IPS-18a (cell line): Measurements from ENCODE around the gene LGALS4.
"Not testable (repeated sequence)": the region's sequence is repeated elsewhere in the genome, so short reads cannot be mapped to it uniquely, and the experiment has no call there.

Experiments used
- H3K27ac ChIP-seq: one replicate; pipeline ENCODE4 v1.5.1; 2013; ENCODE audit warnings: low read length
- H3K27me3 ChIP-seq: one replicate; pipeline ENCODE4 v1.6.1; 2013; ENCODE audit warnings: mild to moderate bottlenecking, low read length; ENCODE audit not compliant: control insufficient read depth, insufficient read depth
- H3K36me3 ChIP-seq: one replicate; pipeline ENCODE4 v1.6.1; 2013; ENCODE audit warnings: low read depth, low read length; ENCODE audit not compliant: control insufficient read depth
- H3K4me1 ChIP-seq: one replicate; pipeline ENCODE4 v1.6.1; 2013; ENCODE audit warnings: low read depth, low read length; ENCODE audit not compliant: control insufficient read depth
- H3K4me3 ChIP-seq: one replicate; pipeline ENCODE4 v1.5.1; 2013; ENCODE audit warnings: low read length
- H3K9ac ChIP-seq: one replicate; pipeline ENCODE4 v1.6.1; 2013; ENCODE audit warnings: mild to moderate bottlenecking, low read length, moderate library complexity
- H3K9me3 ChIP-seq: one replicate; pipeline ENCODE4 v1.6.1; 2013; ENCODE audit warnings: low read depth, low read length; ENCODE audit not compliant: control insufficient read depth

LGALS4 gene

GRCh38 chr19:38799104-38799503 is 13.6 kb downstream of the LGALS4 start:
- H3K36me3 ChIP-seq: no peaks in the 10 kb centered on the region
- no peaks in the 10 kb centered on the region for H3K27me3 ChIP-seq
- H3K4me3 ChIP-seq: no peak overlapping the region
- no peaks in the 10 kb centered on the region for H3K4me1 ChIP-seq
- H3K9ac ChIP-seq: no peak overlapping the region
- H3K27ac ChIP-seq: no peak overlapping the region
- no peaks in the 10 kb centered on the region for H3K9me3 ChIP-seq

DNA sequence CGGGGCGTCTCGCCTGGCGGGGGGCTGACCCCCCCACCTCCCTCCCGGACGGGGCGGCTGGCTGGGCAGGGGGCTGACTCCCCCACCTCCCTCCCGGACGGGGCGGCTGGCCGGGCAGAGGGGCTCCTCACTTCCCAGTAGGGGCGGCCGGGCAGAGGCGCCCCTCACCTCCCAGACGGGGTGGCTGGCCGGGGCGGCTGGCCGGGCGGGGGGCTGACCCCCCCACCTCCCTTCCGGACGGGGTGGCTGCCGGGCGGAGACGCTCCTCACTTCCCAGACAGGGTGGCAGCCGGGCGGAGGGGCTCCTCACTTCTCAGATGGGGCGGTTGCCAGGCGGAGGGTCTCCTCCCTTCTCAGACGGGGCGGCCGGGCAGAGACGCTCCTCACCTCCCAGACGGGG is 15.0 kb downstream of the LGALS4 start:
- H3K9me3 ChIP-seq, H3K27ac ChIP-seq, H3K4me1 ChIP-seq, H3K27me3 ChIP-seq, H3K36me3 ChIP-seq, H3K4me3 ChIP-seq, H3K9ac ChIP-seq: not testable (repeated sequence)

DNA sequence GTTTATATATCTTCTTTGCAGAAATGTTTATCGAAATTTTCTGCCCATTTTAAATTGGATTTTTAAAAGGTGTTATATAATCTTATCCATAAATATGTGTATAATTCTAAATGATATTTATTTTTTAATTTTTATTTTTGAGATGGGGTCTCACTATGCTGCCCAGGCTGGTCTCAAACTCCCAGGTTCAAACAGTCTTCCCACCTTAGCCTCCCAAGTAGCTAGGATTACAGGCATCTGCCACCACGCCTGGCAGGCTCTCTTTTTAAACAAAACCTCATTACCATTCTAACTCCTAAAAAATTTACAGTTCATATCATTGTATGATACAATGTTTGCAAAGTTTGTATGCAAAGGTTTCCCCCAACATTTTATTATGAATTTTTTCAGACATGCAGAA is 16.6 kb downstream of the LGALS4 start:
- H3K9me3 ChIP-seq: no peaks in the 10 kb centered on the region
- H3K36me3 ChIP-seq: no peaks in the 10 kb centered on the region
- no peak overlapping the region for H3K4me3 ChIP-seq
- H3K27me3 ChIP-seq: no peaks in the 10 kb centered on the region
- no peaks in the 10 kb centered on the region for H3K4me1 ChIP-seq
- H3K9ac ChIP-seq: no peak overlapping the region
- no peak overlapping the region for H3K27ac ChIP-seq

- Histone ChIP-seq H3K9me3 (no peaks in the 10 kb centered on the region), H3K36me3 (no peaks in the 10 kb centered on the region), H3K27me3 (no peaks in the 10 kb centered on the region), H3K4me1 (no peaks in the 10 kb centered on the region), H3K9ac (no peak overlapping the region), H3K27ac (no peak overlapping the region), H3K4me3 (no peak overlapping the region)
Observed at GRCh38 chr19:38795549-38795948, 17.2 kb downstream of the LGALS4 start.

GRCh38 chr19:38793671-38794070 is 19.1 kb downstream of the LGALS4 start:
- Histone ChIP-seq H3K36me3 (no peaks in the 10 kb centered on the region), H3K4me3 (no peak overlapping the region), H3K4me1 (no peaks in the 10 kb centered on the region), H3K27ac (no peak overlapping the region), H3K27me3 (no peaks in the 10 kb centered on the region), H3K9me3 (no peaks in the 10 kb centered on the region), H3K9ac (no peak overlapping the region)

- Histone ChIP-seq H3K9me3 (no peaks in the 10 kb centered on the region), H3K36me3 (no peaks in the 10 kb centered on the region), H3K27ac (no peak overlapping the region), H3K4me3 (no peak overlapping the region), H3K4me1 (no peaks in the 10 kb centered on the region), H3K27me3 (no peaks in the 10 kb centered on the region), H3K9ac (no peak overlapping the region)
Observed at GRCh38 chr19:38793177-38793576, 19.6 kb downstream of the LGALS4 start.

DNA sequence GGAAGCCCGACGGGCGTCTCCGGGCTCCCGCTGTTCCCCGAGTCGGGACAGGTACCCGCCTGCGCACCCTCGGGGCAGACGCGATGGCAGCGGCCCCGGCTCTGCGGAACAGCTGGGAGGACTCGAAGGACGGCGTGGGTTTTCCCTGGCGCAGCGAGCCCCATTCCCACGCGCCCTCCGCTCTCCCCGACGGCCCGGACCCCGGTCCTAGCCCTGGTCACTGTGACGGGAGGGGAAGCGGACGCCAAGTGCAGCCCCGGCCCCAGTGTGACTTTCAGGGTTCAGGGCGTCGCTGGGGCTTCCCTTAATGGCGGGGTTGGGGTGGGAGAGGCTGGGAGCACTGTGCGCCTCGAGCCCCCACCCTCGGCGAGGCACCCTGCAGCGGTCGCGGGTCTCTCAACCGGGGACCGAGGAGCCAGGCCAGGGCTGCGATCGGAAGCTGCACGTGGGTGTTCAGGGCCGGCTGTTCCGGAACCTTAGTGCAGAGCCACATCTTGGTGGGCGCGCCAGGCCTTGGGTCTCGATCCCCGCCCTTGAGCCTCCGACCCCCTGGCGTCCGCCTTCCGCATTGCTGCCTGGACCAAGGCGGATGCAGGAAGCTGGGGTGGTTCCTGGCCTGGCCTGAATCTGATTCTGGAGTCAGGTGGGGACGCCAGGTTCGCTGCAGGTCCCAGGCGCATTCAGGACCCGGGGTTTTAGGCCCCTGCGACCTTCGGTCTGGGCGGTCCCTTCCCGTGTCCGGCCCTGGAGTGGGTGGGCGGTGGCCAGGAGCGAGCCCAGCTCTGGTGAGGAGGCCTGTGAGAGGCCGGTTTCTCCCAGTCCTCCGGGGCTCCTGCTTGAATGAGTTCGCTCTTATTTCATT is 20.3 kb downstream of the LGALS4 start:
- no peaks in the 10 kb centered on the region for H3K9me3 ChIP-seq
- no peak overlapping the region for H3K9ac ChIP-seq
- H3K36me3 ChIP-seq: no peaks in the 10 kb centered on the region
- no peaks in the 10 kb centered on the region for H3K27me3 ChIP-seq
- H3K27ac ChIP-seq: no peak overlapping the region
- H3K4me1 ChIP-seq: no peaks in the 10 kb centered on the region
- no peak overlapping the region for H3K4me3 ChIP-seq

DNA sequence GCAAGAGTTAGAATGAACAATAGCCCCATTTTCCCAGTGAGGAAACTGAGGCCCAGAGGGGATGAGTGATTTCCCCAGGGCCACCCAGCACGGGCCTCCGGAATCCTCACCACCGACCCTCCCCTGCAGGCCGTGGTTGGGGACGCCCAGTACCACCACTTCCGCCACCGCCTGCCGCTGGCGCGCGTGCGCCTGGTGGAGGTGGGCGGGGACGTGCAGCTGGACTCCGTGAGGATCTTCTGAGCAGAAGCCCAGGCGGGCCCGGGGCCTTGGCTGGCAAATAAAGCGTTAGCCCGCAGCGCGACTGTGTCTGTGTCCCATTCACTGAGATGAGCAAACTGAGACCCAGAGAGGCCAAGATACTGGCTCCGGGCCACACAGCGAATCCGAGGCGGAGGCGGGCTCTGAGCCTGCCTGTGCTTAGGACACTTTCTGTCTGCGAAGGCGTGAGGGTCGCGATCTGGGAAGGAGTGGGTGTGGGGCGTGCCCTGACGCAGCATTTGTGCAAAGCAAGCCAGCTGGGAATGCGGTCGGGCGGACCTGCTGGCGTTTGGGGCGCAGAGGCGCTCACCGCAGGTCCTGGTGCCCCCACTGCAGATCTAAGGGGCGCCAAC is 21.2 kb downstream of the LGALS4 start:
- H3K36me3 ChIP-seq, H3K9me3 ChIP-seq, H3K27me3 ChIP-seq, H3K4me1 ChIP-seq, H3K4me3 ChIP-seq, H3K9ac ChIP-seq, H3K27ac ChIP-seq: not testable (repeated sequence)

DNA sequence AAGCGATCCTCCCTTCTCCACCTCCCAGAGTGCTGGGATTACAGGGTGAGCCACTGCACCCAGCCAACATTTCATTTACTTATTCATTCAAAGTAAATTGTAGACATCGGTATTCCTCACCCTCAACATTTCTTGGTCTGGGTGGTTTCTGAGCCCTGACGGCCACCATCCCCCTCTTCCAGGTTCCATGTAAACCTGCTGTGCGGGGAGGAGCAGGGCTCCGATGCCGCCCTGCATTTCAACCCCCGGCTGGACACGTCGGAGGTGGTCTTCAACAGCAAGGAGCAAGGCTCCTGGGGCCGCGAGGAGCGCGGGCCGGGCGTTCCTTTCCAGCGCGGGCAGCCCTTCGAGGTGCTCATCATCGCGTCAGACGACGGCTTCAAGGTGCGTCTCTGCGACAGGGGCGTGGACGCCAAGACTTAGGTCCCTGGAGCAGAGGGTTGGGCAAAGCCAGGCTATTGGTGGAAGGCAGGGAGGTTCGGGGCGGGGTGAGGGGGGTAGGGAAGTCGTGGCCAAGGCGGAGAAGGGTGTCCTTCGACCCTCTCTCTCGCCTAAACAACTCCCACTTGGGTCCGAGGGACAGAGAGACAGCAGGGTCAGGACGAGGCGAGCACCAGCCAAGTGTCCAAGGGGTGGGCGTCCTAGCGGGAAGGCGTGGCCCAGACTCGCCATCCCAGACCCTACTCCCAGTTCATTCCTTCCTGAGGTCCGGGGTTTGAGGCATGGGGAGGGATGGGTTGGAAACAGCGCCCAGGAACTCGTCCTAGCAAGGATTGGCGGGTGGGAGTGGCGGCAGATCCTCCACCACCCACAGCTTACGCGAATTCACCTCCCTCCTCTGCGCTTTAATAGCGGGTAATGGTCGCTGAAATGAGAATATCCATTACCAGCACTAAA is 22.0 kb downstream of the LGALS4 start:
- H3K9me3 ChIP-seq, H3K9ac ChIP-seq, H3K27me3 ChIP-seq, H3K27ac ChIP-seq, H3K4me1 ChIP-seq, H3K4me3 ChIP-seq, H3K36me3 ChIP-seq: not testable (repeated sequence)

GRCh38 chr19:38788478-38789243 is 24.1 kb downstream of the LGALS4 start, which contains the start of gene LGALS7B:
Gene LGALS7B (plus strand): TSS chr19:38789200. CDS start chr19:38789227, 27 bp downstream.
- Histone ChIP-seq H3K36me3 (no peaks in the 10 kb centered on the region), H3K4me1 (no peaks in the 10 kb centered on the region), H3K9me3 (no peaks in the 10 kb centered on the region), H3K9ac (no peak within 1 kb of the TSS), H3K4me3 (no peak within 1 kb of the TSS), H3K27me3 (no peaks in the 10 kb centered on the region), H3K27ac (no peak within 1 kb of the TSS)
